GM21717 (cell line): ENCODE data around the gene MYCBP.

Experiments
- ATAC-seq: cut with Tn5 transposase; IDR thresholded peaks from one replicate; pipeline ENCODE4 v1.9.1; 2021; ENCODE audit warnings: mild to moderate bottlenecking, moderate library complexity; ENCODE audit not compliant: unreplicated experiment

MYCBP gene

DNA sequence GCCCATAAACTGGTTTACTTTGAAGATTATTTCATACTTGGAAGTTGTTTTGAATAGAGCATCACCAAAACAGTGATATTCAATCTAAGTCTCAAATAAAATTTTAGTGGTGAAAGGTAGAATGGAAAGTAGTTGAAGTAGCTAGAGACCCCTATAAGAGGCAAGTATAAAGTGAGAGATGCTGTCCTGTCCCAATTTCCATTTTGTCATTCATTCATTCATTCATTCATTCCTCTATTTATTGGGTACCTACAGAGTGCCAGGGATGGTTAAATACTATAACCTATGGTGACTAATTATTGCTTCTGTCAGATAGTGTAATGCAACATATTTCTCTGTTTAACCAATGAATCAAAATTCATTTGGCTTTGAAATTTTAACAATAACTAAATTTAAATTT is 46.3 kb downstream of the MYCBP start:
- ATAC-seq: no peak

DNA sequence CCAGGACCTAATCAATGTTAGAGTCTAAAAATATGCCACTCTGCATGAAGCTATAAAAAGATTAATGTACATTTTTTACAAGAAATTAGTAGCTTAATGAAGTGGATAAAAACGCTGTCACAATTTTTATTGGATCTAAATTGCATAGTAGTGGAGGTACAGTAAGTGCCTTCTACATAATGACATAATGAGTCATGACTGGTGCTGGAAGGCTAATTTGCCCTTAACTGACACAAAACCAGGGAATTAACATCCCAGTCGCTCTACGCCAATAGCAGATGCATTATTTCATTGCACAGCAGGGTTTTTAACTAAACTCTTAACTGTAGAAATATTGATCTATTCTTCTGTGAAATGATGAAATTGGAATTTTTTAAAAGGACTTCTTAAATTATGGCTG is 46.9 kb downstream of the MYCBP start:
- no peak for ATAC-seq

DNA sequence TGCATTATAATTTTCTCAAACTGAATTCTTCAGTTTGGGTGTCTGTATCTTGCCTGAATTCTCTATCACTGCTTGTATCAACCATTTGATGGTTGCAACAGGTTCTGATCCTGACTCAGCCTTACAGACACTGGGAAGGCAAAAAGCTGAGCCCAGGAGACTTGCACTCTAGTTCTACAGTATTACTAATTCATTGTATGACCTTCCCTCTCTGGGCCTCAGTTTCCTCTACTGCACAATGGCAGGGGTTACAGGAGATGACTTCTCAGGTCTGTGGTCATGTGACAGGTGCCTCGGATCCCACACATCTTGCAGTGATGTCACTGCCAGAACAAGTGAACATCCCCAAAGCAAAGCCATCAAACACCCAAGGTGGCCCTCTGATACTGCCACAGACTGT is 52.3 kb downstream of the MYCBP start:
- ATAC-seq: no peak

DNA sequence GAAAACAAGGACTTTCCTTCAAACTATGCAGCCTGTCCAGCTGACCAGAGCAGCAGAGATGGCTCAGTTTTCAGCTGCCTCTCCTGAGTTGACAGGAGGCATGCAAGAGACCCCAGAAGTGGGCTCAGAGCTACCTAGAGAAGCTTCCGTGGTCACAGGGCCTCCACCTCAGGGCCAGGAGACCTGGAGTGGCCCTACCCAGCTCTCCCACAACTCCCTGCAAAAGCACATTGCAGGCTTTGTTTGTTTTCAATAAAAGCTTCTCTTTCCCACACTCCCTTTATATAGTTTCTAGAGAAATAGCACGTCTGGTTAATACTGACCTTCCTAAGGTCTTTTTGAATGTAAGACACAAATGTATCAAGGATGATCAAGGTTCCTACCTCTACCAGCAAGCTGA is 53.6 kb downstream of the MYCBP start:
- ATAC-seq: no peak

DNA sequence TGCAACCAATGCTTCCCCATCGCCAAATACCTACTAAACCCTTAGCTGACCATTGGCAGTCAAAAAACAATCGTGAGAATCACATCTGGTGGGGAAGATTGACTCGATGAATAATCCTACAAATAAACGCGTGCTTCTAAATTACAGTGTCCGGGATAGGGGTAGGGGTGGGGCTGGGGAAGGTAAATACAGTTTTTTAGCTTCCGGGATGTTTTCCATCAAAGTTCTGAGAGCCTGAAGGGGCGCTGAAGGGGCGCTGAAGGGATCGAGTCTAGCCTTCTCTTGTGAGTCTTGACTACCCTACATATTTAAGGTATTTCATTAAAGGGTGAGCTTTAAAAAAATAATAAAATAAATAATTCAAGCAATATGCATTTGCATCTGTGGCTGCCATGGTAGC is 54.1 kb downstream of the MYCBP start:
- no peak for ATAC-seq

DNA sequence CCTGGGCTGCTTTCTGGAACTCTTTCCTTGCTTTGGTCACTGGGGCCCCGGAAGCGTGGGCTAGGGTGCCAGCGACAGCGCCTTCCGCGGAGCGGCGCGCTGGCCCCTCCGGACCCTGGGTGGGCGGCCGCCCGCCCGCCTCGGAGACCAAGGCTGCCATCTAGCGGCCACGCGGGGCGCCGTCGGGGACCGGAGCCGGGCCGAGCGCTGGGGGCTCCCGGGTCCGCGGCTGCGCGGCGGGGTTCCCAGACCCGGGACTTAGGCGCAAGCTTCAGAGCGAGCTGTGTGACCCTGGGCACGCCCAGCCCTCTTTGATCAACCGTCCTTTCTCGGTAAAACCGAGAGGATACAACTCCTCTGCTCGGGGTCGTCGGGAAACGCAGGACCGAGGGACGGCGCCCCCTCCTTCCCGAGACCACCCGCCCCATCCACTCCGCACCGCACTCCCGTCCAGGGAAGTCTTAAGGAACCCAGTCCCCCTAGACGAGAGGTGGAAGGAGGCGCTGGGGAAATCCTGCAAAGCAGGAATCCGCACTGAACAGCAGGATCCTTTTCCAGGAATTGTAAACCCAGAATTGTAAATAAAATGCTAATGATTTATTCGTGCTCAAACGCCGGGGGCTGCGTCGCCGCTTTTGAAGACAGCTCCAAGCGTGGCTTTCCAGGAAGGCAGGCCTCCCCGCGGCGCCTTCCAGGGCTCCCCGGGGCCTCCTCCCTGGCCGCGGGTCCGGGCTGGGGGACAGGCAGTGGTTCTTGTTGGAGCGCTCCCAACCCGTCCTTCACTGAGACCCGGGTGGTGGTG is 54.8 kb downstream of the MYCBP start:
- no peak for ATAC-seq

DNA sequence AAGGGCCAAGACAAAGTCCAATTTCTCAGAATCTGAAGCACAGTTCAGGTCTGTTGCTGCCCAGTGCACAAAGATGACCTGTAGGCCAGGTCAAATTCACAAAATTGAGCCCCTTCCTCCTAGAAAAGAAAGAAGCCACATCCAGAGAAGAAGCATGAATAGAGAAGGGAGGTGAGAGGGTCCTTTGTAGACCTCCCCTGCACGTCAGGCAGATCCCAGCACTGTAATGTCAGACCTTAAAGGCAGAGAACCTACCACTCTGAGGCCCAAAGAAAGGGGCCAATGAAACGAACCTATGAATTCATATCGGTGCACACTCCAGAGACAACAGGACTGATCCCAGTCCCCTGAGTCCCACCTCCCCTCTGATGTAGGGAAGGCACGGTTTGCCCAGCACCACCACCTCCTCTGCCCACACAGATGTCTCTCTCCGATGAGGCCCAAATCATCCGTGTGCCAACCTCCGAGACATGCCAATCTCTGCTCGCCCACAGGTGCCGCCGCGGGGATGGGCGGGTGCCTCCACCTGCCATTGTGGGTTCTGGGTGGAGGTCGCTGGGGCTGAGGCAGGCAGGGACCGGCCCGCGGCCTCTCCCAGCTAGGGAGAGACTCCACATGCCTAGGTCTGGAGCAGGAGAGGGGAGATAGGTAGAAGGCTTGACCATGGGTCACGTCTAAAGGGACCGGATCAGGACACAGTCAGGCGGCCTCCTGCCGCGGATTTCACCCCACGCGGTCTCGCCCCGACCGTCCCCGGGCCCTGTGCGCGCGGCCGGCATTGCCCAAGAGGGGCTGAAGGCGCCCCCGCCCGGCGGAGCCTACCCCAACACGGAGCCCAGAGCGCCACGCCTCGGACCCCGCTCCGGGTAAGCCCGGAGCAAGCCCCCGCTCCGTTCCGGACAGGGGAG is 55.6 kb downstream of the MYCBP start:
- ATAC-seq: no peak

DNA sequence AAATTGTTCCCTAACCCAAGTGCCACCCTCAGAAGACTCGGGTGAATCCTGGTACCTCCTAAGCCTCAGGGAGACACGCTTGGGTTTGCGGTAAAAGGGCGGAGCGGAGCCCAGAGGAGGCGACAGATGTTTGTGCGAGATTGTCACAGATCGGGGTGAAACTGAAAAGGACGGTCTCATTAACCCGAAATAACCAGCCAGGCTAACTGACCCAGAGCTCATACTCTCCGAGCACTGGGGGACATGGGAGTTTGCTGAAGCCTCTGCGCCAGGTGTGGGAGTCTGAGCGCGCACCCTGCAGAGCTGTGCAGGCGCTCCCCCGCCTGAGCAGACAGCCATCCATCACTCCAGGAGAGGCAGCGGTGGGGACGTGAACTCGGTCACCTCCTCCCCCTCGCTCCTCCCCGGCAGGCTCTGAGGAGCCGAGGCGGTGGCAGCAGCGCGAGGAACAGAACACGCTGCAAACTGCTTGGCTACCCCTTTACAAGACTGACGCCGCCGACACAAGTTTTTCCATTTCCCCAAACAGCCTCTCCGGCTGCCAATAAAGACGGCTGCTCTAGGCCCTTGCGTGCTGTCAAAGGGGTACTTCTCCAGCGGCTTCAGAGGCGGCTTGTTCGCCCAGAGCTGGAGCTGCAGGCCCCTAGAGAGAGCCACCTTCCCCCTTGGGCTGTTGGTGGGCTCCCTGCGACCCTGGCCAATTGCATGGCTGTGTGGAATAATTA is 57.1 kb downstream of the MYCBP start:
- peak; percentile 59 for ATAC-seq

DNA sequence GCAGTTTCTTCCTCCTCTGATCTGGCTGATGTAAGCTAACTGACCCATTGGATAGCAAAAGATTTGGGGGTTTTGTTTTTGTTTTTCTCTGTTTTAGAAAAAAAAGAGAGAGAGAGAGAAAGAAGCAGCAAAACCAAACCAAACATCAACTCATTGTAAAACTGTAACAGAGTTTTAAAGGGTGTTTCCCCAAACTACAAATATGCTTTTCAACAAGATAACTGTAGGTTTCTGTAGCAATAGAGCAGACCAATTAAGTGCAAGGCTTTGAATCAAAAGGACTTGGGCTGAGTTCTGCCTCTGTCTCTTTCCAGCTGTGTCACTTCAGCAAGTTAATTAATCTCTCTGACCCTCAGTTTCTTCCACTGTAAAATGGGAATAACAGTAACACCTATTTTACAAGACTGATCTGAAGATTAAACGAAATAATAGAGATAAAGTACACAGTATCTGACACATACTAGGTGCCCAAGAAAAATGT is 58.1 kb downstream of the MYCBP start:
- ATAC-seq: no peak

DNA sequence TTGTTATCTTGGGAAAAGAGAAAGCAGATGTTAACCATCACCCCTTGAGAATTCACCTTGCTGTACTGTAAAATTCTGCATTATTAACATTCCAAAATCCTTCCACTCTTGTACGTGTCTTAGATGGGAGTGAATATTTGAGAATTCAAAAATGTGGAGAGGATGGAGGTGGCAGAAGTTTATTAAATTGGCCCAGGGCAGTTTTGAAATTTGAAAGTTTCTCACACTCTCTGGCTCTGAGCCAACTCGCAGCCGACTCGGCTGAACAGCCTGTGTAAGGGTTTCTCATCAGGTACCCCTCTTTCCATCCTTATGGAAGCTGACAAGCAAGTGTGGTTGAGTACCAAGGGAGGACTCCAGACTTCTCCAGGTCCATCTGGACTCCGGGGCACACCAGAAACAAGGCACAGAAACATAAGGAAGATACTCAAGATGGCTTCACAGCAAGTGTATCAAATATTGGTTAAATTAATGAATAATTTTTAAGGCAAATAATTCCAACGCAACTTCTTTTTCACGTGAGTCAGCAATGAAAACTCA is 58.6 kb downstream of the MYCBP start:
- no peak for ATAC-seq

DNA sequence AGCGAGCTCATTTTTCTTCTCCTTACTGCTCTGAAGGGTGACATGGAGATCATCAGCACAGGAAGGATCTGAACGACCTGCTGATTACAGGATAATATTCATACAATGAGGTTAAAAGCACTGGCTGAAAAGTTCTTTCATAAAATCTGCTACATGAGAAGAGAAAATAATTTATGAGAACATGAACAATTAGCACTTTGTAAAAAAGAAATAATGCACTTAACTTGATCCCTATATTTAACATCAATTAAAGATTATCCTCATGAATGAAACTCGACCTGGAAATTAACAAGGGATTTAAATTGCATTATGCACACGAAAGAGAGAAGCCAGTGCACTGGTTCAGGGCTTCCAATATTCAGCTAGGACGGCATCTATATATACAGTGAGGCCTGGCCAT is 60.2 kb downstream of the MYCBP start:
- ATAC-seq: no peak
